MG63 (cell line): ENCODE results near the gene KRT85. TPM values are rescaled to one million over a fixed set of nuclear protein-coding genes. Genes with fewer than 3 reads are reported as not detected.
"Not testable (repeated sequence)": the region's sequence is repeated elsewhere in the genome, so short reads cannot be mapped to it uniquely, and the experiment has no call there.

Source experiments
- DNase-seq: peaks from one replicate; pipeline ENCODE4 v3.0.0-alpha.2; 2020
- H3K27me3 ChIP-seq: fragments of 250-450 bp; sonication (Bioruptor Pico); 2 replicates; pipeline ENCODE4 v1.5.1; 2020; ENCODE audit warnings: mild to moderate bottlenecking, moderate library complexity
- H3K36me3 ChIP-seq: fragments of 250-450 bp; sonication (Bioruptor Pico); 2 replicates; pipeline ENCODE4 v1.5.1; 2020; ENCODE audit warnings: mild to moderate bottlenecking, moderate library complexity
- H3K4me3 ChIP-seq: fragments of 250-450 bp; sonication (Bioruptor Pico); 2 replicates; pipeline ENCODE4 v1.5.1; 2020; ENCODE audit warnings: mild to moderate bottlenecking, moderate library complexity
- H3K9me3 ChIP-seq: fragments of 250-450 bp; sonication (Bioruptor Pico); 2 replicates; pipeline ENCODE4 v1.5.1; 2020; ENCODE audit warnings: mild to moderate bottlenecking, moderate library complexity
- total RNA-seq: library from RNA; depleted of rRNA; stranded (reverse); fragments of >200 nt; shearing (Covaris generic); gene quantifications from 2 replicates; pipeline ENCODE4 v1.2.3, GENCODE V29; 2014; ENCODE audit warnings: low replicate concordance; rRNA removed

The KRT85 gene
- not detected in 2 replicates for total RNA-seq

DNA sequence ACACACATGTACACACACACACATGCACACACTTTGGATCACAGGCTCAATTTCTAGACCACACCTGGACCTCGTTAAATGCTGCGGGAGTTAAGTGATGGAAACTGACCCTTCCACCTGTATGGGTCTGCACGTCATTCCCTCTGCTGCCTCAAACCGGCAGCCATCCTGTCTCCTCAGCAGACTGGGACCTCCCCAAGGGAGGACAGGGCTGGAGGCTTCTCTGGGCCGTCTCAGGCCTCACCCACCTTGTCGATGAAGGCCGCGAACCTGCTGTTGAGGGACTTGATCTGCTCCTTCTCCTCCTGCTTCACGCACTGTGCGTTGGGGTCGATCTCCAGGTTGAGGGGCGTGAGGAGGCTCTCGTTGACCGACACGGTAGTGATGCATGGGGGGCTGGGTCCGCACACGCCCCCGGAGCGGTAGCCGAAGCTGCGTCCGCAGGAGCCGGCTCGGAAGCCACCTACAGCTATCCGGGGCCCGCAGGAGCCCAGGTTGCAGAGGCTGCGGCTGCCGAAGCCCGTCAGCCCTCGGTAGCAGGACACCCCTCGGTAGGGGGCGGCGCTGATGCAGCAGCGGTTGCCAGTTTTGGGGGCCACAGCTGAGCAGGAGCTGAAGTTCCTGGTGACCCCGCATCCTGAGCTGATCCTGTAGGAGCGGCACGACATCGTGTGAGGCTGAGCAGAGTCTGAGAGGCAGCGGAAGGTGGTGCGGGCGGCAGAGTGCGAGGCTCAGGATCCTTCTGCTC lies at the start of gene KRT85:
TSS of gene KRT85 (minus strand) at position 744 of the 748 bp plus-strand sequence. CDS start at position 668, 76 bp downstream.
- Histone ChIP-seq H3K4me3 (no peak within 1 kb of the TSS), H3K9me3 (no peaks in the 10 kb centered on the region), H3K27me3 (no peaks in the 10 kb centered on the region), H3K36me3 (no peaks in the 10 kb centered on the region)
- no peak for DNase-seq

DNA sequence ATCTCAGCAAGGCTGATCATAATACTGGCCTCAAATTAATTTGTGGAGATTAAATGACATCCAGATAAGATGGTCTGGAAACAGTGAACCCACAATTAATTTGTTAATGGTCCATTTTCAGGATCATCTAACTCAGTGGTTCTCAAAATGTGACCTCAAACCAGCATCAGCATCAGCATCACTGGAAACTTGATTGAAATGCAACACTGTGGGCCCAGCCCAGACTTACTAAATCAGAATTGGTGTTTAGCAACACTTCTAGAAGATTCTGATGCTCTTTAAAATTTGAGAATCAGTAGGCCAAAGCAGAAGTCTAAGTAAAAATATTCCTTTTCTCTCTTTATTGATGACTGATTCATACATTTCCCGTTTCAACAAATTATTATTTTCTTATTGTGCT lies 49.5 kb upstream of the KRT85 start:
- Histone ChIP-seq H3K36me3 (no peaks in the 10 kb centered on the region), H3K4me3 (no peak overlapping the region)

DNA sequence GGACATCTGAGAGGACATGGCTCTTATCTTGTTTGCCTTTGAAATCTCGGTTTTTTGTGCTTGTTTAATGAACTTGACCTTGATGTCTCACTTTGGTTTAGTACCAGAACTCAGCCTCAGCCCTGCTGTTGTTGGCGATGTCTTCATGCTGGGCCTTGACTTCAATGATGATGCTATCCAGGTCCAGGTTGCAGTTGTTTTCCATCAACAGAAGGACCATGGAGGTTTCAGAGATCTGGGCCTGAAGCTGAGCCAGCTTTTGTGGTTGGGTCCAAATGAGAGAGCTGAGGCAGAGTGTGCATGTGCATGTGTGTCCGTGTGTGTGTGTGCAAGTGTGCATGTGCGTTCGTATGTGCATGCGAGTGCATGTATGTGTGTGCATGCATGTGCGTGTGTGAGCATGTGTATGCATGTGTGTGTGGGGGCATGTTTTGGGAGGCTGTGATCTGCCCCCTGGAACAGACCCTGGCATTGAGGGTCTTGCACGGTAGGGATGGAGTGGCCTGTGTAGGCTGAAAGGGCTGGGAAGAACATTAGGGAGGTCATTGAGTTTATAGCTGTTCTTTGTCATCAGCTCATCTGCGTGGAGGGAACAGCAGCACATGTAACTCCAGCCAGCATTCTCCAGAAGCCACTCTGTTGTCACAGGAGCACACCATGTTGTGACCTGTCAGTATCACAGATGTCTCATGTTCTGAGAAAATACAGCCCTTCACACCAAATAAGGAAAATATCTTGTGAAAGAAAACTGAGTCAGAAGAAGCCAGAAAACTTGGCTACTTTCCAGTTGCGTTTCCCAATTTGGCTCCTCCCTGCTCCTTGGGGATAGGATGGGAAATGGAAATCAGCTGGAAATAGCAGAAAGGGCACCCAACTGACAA lies 48.8 kb upstream of the KRT85 start:
- no peaks in the 10 kb centered on the region for H3K36me3 ChIP-seq
- no peak overlapping the region for H3K4me3 ChIP-seq
- no peaks in the 10 kb centered on the region for H3K27me3 ChIP-seq
- no peak for DNase-seq
- no peaks in the 10 kb centered on the region for H3K9me3 ChIP-seq

More for the DNA sequence above, 49.5 kb upstream of the KRT85 start:
- DNase-seq, result no peak
- Histone ChIP-seq H3K9me3 (no peaks in the 10 kb centered on the region), H3K27me3 (no peaks in the 10 kb centered on the region)

DNA sequence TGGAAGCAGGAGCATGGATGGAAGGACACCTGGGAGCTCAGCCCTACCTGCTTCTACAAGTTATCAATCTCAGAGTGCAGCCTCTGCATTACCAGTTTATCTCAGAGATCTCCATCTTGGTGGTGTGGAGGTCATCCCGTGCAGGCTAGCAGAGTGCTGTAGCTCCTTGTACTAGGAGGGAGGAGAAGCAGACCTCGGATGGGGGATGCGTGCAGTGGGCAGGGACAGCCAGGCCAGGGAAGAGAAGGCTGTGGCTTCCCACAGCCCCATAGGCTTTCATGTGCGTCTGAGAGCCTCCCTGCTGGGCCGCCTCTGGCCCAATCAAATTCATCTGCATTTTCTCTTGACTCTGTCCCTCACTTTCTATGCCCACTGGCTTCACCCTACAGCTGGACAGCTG lies 47.7 kb upstream of the KRT85 start:
- Histone ChIP-seq H3K36me3 (no peaks in the 10 kb centered on the region), H3K4me3 (no peak overlapping the region), H3K27me3 (no peaks in the 10 kb centered on the region), H3K9me3 (no peaks in the 10 kb centered on the region)
- no peak for DNase-seq

- no peak for DNase-seq
- H3K27me3 ChIP-seq, result no peaks in the 10 kb centered on the region
- no peak overlapping the region for H3K4me3 ChIP-seq
- H3K9me3 ChIP-seq, result no peaks in the 10 kb centered on the region
- no peaks in the 10 kb centered on the region for H3K36me3 ChIP-seq
Measured at GRCh38 chr12:52413782-52414345, 46.6 kb upstream of the KRT85 start.

DNA sequence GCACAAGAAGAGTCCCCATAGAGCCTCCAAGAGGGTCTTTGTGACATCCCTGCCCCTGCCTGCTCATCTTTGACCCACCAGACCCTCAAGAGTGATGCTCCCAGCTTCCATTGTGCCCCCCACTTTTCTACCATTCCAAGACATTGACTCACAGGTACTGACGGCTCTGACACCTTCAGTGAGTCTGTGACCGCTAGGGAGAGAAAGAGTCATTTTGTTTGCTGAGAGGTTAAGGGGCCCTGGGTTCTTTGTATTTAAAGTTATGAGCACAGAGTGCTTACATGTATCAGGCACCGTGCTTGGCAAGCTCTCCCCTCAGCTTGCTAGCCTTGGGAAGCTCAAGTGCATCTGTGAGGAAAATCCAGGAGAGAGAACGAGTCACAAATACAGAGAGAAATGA lies 45.9 kb upstream of the KRT85 start:
- no peak for DNase-seq
- H3K9me3 ChIP-seq, result no peaks in the 10 kb centered on the region
- no peak overlapping the region for H3K4me3 ChIP-seq
- H3K27me3 ChIP-seq, result no peaks in the 10 kb centered on the region
- H3K36me3 ChIP-seq, result no peaks in the 10 kb centered on the region

DNA sequence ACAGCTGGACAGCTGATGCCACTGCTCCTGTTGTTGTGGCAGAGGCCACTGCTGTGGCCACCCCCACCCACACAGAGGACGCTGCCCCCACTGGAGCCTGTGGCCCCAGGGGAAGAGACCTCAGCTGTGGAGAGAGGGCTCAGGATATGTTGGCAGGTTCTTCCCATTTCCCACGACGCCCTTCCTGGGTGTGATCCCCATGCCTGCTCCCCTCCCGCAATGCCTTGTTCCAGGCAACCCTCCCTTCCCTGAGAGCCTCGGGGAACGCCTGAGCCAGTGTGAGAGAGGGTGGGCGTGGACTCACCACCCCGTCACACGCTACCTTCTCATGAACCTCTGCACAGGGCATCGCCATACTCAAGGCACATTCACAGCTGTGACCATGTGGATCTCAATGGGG lies 44.5 kb upstream of the KRT85 start:
- Histone ChIP-seq H3K9me3 (no peaks in the 10 kb centered on the region), H3K36me3 (no peaks in the 10 kb centered on the region), H3K4me3 (no peak overlapping the region), H3K27me3 (no peaks in the 10 kb centered on the region)
- no peak for DNase-seq

DNA sequence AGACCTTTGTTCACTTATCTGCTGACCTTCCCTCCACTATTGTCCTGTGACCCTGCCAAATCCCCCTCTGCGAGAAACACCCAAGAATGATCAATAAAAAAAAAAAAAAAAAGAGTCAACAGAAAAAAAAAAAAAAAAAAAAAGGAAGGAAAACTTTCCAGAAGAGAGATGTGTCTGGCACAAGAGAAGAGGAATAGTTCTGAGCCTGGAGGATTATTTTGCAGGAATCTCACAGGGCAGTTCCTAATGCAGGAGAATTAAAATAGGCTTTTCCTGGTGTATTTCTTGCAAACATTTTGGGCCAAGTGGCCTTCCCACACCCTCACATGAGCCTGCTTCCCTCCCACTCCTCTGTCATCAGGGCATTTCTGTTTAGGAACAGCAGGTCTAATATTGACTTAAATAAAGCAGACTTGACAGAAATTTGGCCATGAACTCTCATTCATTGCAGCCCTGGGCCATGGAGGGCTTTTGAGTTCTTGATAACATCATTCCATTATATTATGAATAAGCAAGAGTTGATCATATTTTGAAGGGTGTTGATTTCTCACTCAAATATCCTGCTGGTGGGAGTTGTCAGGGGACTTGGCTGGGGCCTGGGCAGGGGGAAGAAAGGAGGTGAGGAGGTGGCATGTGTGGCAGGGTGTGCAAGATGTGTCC lies 43.4 kb upstream of the KRT85 start:
- H3K27me3 ChIP-seq, DNase-seq, H3K9me3 ChIP-seq, H3K4me3 ChIP-seq, H3K36me3 ChIP-seq: not testable (repeated sequence)

GRCh38 chr12:52407918-52408317 lies 40.6 kb upstream of the KRT85 start:
- Histone ChIP-seq H3K9me3 (no peaks in the 10 kb centered on the region), H3K36me3 (no peaks in the 10 kb centered on the region), H3K27me3 (no peaks in the 10 kb centered on the region), H3K4me3 (no peak overlapping the region)
- DNase-seq, result no peak

- Histone ChIP-seq H3K9me3 (no peaks in the 10 kb centered on the region), H3K27me3 (no peaks in the 10 kb centered on the region), H3K4me3 (no peak within 1 kb of the TSS), H3K36me3 (no peaks in the 10 kb centered on the region)
- no peak for DNase-seq
Measured at GRCh38 chr12:52405922-52406385, 38.7 kb upstream of the KRT85 start, which contains the start of gene KRT82. Gene KRT82, minus strand, starts transcription at chr12:52406335. Its CDS starts 58 bp downstream, at chr12:52406277.

- DNase-seq, result no peak
- Histone ChIP-seq H3K36me3 (no peaks in the 10 kb centered on the region), H3K27me3 (no peaks in the 10 kb centered on the region), H3K4me3 (no peak overlapping the region), H3K9me3 (no peaks in the 10 kb centered on the region)
Measured at GRCh38 chr12:52404951-52405350, 37.7 kb upstream of the KRT85 start.

DNA sequence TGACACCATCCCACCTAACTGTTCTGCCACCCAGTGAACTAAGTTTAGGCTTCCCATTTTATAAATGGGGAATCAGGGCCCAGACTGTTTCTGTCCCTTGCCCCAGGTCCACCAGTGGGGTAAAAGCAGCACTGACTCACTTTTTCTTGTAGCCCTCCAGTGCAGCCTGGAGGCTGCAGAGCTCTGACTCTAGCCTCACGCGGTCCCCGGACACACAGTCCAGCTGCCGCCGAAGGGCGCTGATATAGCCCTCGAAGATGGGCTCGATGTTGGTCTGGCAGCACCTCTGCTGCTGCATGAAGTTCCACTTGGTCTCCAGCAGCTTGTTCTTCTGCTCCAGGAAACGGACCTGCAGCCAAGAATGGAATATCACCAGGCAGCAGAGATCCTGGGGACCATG lies 36.3 kb upstream of the KRT85 start:
- H3K27me3 ChIP-seq, result no peaks in the 10 kb centered on the region
- H3K9me3 ChIP-seq, result no peaks in the 10 kb centered on the region
- no peak for DNase-seq
- H3K36me3 ChIP-seq, result no peaks in the 10 kb centered on the region
- H3K4me3 ChIP-seq, result no peak overlapping the region

- Histone ChIP-seq H3K27me3 (no peaks in the 10 kb centered on the region), H3K36me3 (no peaks in the 10 kb centered on the region), H3K4me3 (no peak overlapping the region), H3K9me3 (no peaks in the 10 kb centered on the region)
- DNase-seq, result no peak
Measured at GRCh38 chr12:52402873-52403540, 35.7 kb upstream of the KRT85 start.

DNA sequence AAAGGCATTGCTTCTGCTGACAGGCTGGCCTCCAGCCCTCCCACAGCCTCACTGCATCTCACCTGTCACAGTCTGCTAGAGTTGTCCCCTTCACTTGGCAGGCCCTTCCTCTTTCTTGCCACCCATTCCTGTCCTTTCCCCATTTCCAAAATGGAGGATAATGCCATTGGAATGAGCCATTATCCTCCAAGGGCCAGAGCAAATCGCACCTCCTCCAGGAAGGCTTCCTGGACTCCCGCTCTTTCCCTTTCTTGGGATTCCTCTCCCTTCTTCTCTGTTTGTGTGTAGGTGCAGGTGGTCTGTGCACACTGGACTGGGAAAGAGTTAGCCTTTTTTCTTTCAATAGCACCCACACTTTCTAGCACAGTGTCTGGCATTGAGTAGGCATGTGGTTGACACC lies 35.1 kb upstream of the KRT85 start:
- Histone ChIP-seq H3K36me3 (no peaks in the 10 kb centered on the region), H3K9me3 (no peaks in the 10 kb centered on the region), H3K27me3 (no peaks in the 10 kb centered on the region), H3K4me3 (no peak overlapping the region)
- no peak for DNase-seq

DNA sequence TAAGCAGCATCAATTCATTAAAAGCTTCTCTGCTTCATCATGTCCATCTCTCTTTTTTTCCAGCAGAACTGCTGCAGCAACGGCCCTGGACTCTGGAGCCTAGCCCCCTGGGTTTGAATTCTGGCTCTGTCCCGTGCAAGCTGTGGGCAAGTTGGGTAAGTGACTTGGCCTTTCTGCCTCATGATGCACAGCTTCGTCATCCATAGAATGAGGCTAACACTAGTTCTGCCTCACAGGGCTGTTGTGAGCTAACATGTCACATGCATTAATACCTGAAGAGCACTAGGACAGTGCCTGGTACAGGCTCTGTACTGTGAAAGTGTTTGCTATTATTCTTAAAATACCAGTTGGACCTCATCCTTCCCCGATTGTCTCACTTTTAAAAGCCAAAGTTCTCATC lies 34.6 kb upstream of the KRT85 start:
- no peak for DNase-seq
- Histone ChIP-seq H3K4me3 (no peak overlapping the region), H3K27me3 (no peaks in the 10 kb centered on the region), H3K9me3 (no peaks in the 10 kb centered on the region), H3K36me3 (no peaks in the 10 kb centered on the region)

- DNase-seq, result no peak
- H3K36me3 ChIP-seq, result no peaks in the 10 kb centered on the region
- no peaks in the 10 kb centered on the region for H3K9me3 ChIP-seq
- H3K27me3 ChIP-seq, result no peaks in the 10 kb centered on the region
- no peak overlapping the region for H3K4me3 ChIP-seq
Measured at GRCh38 chr12:52401526-52401925, 34.2 kb upstream of the KRT85 start.
